Lower lobe of right lung (tissue), 2 donors: Measurements from ENCODE around the gene BOD1L1. TPM values are rescaled to one million over a fixed set of nuclear protein-coding genes. Genes with fewer than 3 reads are reported as not detected.

Experiments used
- ATAC-seq, 2 donors: fragments of 200-7000 bp; cut with Tn5 transposase; one replicate each; pipeline ENCODE4 v1.9.1; 2020 to 2022; ENCODE audit warnings: mild to moderate bottlenecking in 2 of 2, moderate library complexity in 2 of 2
- DNase-seq: peaks from one replicate; pipeline ENCODE4 v3.0.0-alpha.2; 2020
- H3K27ac ChIP-seq: fragments of 200-600 bp; one replicate; pipeline ENCODE4 v1.8.0; 2022
- H3K27me3 ChIP-seq: fragments of 200-600 bp; one replicate; pipeline ENCODE4 v1.8.0; 2022; ENCODE audit warnings: low read depth
- H3K36me3 ChIP-seq: fragments of 200-600 bp; one replicate; pipeline ENCODE4 v1.8.0; 2022; ENCODE audit warnings: mild to moderate bottlenecking
- H3K4me1 ChIP-seq: fragments of 200-600 bp; one replicate; pipeline ENCODE4 v1.8.0; 2022
- H3K4me3 ChIP-seq: fragments of 200-600 bp; one replicate; pipeline ENCODE4 v1.8.0; 2022; ENCODE audit warnings: mild to moderate bottlenecking
- H3K9me3 ChIP-seq: fragments of 200-600 bp; one replicate; pipeline ENCODE4 v1.8.0; 2022
- CTCF ChIP-seq: fragments of 200-600 bp; IDR thresholded peaks from one replicate; pipeline ENCODE4 v1.8.0; 2022; ENCODE audit warnings: antibody characterized with exemption, mild to moderate bottlenecking
- intact Hi-C: fragments of 100-400 bp; cut with DNase I; formaldehyde crosslinking; loops from one replicate; pipeline ENCODE4 v1.11.0; 2022
- total RNA-seq: library from RNA; stranded (reverse); fragmentation: NEBNext Ultra II Directional; extraction: Animal tissue kit (Norgen Biotek cat#: 25700); gene quantifications from one replicate; pipeline ENCODE4 v1.2.1, GENCODE V29; 2021
- donor health status: DM: no; HTN: yes; CAD: no; lungs with severe emphysema.

The BOD1L1 gene
- total RNA-seq, 1 donor from 2014 or later: 42.7 TPM

DNA sequence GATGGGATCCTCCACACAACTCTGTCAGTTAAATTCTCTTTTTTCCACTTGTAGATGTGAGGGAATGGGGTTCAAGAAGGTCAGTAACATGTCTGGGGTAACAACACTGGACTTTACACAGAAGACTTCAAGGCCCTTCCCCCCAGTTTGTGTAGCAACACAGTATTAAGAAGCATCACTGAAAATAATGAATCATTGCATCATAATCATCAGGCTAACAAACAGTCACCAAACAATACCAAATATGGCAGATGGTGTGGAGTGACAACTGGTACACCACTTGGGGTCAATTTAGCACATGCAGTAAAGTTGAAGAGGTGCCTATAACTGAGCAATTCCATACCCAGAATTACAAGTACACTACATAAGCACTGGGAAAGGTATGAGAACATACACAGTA lies 38.6 kb downstream of the BOD1L1 start:
- Histone ChIP-seq H3K4me3 (no peak overlapping the region), H3K4me1 (no peaks in the 10 kb centered on the region), H3K27ac (no peak overlapping the region), H3K27me3 (no peaks in the 10 kb centered on the region), H3K36me3 (peaks cover 98% of the 10 kb centered on the region), H3K9me3 (no peaks in the 10 kb centered on the region)
- TF ChIP-seq CTCF: no peak
- DNase-seq: no peak
- ATAC-seq: no peak
- intact Hi-C loops: no loop called here

GRCh38 chr4:13584481-13584880 lies 43.0 kb downstream of the BOD1L1 start:
- peaks cover 98% of the 10 kb centered on the region for H3K36me3 ChIP-seq
- DNase-seq (no peak), ATAC-seq (no peak)
- intact Hi-C loops: no loop called here
- H3K27me3 ChIP-seq: no peaks in the 10 kb centered on the region
- no peak overlapping the region for H3K27ac ChIP-seq
- H3K9me3 ChIP-seq: no peaks in the 10 kb centered on the region
- H3K4me1 ChIP-seq: no peaks in the 10 kb centered on the region
- no peak for TF ChIP-seq CTCF
- no peak overlapping the region for H3K4me3 ChIP-seq

- DNase-seq (no peak), ATAC-seq (no peak)
- H3K27me3 ChIP-seq: no peaks in the 10 kb centered on the region
- no peak for TF ChIP-seq CTCF
- H3K4me3 ChIP-seq: no peak overlapping the region
- no peak overlapping the region for H3K27ac ChIP-seq
- intact Hi-C loops: no loop called here
- H3K36me3 ChIP-seq: peaks cover 98% of the 10 kb centered on the region
- H3K4me1 ChIP-seq: no peaks in the 10 kb centered on the region
- H3K9me3 ChIP-seq: no peaks in the 10 kb centered on the region
Measured at GRCh38 chr4:13580036-13580435, 47.5 kb downstream of the BOD1L1 start.

GRCh38 chr4:13577660-13578059 lies 49.9 kb downstream of the BOD1L1 start:
- Histone ChIP-seq H3K9me3 (no peaks in the 10 kb centered on the region), H3K27me3 (no peaks in the 10 kb centered on the region), H3K36me3 (peaks cover 99% of the 10 kb centered on the region), H3K4me1 (no peaks in the 10 kb centered on the region), H3K27ac (no peak overlapping the region), H3K4me3 (no peak overlapping the region)
- intact Hi-C loops: no loop called here
- no peak for TF ChIP-seq CTCF
- DNase-seq (no peak), ATAC-seq (no peak)

DNA sequence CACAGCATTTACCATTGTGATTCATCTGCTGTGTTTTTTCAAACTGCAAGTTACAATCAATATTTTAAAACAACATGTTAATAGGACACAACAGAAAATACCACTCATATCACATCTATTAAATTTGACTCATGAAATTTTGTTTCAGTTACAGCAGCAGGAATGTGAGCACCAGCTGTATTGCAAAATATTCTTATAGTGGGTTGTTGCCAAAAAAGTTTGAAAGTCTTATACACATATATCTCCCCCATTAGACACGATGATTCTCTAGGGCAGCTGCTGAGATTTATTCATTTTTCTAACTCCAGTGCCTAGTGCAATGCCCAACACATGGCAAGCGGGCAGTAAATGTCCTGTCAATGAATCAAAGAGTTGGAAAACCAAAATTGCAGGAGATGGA lies 56.6 kb downstream of the BOD1L1 start:
- no peak for TF ChIP-seq CTCF
- intact Hi-C loops: no loop called here
- ATAC-seq (no peak), DNase-seq (no peak)
- no peaks in the 10 kb centered on the region for H3K4me1 ChIP-seq
- peaks cover 85% of the 10 kb centered on the region for H3K36me3 ChIP-seq
- no peaks in the 10 kb centered on the region for H3K27me3 ChIP-seq
- H3K9me3 ChIP-seq: no peaks in the 10 kb centered on the region
- H3K4me3 ChIP-seq: no peak overlapping the region
- H3K27ac ChIP-seq: no peak overlapping the region

GRCh38 chr4:13567125-13567524 lies 60.4 kb downstream of the BOD1L1 start:
- Histone ChIP-seq H3K4me1 (no peaks in the 10 kb centered on the region), H3K9me3 (no peaks in the 10 kb centered on the region), H3K27ac (no peak overlapping the region), H3K36me3 (peaks cover 48% of the 10 kb centered on the region), H3K27me3 (no peaks in the 10 kb centered on the region), H3K4me3 (no peak overlapping the region)
- no peak for DNase-seq
- intact Hi-C loops: no loop called here
- no peak for TF ChIP-seq CTCF
- no peak for ATAC-seq
